ENCODE data around the gene VPS26B.

Gene VPS26B

DNA sequence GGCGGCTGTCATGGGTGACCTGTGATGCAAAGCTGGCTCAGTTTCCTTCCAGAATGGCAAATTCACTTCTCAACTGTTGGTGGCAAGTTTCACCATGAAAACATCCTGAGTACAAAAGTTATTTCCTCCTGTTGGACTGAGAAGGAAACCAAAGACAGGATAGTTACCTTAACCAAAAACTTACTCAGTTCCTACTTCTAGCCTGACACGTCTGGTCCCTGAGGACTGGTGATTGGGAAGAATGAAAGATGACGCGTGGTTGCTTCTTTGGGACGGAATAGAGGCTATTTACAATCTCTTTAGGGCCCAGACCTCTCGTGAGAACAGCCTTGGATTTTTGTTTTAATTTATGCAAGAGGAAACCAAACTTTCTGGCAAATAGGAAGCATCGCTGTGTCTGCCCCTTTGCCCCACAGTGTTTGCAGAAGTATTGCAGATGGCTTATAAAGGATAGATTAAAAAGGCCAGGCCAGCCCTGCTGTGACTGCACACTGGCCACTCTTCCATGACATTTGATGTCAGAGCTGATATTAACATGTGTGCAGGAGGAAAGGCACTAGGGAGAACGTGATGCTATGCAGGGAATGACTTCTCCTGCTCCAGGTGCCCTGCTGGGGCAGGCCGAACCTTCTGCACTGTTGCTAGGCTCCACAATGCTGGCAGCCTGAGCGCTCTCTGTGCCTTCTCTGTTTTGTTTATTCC lies 7.6 kb downstream of the VPS26B start:
- H3K4me3 ChIP-seq (ENCODE audit: low read depth, low read length), result no peak overlapping the region
- DNase-seq (ENCODE audit: low read depth), result no peak
- TF ChIP-seq CTCF (IDR thresholded peaks at IDR 0.05; ENCODE audit: control insufficient read depth, extremely low read depth, insufficient read depth), result no peak

DNA sequence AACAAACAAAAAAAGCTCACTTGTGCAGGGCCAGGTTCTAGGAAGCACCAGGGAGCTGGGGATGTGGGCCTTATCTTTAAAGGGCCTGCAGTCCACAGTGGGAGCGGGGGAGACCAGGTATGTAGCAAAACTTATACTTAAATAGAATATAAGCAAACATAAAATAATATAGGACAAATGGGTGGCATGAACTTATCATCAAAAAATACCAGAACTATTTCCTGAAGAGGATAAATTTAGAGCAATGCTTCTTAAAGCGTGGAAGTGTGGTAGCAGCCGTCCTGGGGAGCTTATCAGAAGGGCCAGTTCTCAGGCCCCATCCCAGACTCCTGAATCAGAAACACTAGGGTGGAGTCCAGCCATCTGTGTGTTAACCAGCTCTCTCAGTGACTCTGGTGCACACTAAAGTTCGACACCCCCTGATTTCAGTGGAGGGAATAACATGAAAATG lies 9.3 kb downstream of the VPS26B start:
- TF ChIP-seq CTCF (IDR thresholded peaks at IDR 0.05; ENCODE audit: control insufficient read depth, extremely low read depth, insufficient read depth), result no peak
- DNase-seq (ENCODE audit: low read depth), result no peak
- H3K4me3 ChIP-seq (ENCODE audit: low read depth, low read length), result no peak overlapping the region

DNA sequence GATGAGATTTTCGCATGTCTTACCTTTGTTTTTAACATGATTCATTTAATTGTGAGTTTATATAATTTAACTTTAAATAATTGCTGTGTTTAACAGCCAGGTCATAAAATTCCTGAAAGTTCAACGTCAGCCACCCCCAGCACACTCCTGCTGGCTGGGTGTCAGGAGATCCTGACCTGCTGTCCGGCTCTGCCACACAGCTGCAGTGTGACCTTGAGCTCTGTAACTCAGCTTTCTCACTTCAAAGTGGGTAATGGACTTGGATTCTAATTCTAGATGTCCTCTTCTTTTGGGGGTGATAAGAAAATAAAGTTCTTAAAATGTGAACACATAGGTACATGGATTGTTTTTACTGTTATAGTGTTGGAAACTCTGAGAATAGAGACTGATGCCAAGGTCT lies 10.9 kb downstream of the VPS26B start:
- TF ChIP-seq CTCF (IDR thresholded peaks at IDR 0.05; ENCODE audit: control insufficient read depth, extremely low read depth, insufficient read depth), result no peak
- H3K4me3 ChIP-seq (ENCODE audit: low read depth, low read length), result no peak overlapping the region
- DNase-seq (ENCODE audit: low read depth), result no peak

DNA sequence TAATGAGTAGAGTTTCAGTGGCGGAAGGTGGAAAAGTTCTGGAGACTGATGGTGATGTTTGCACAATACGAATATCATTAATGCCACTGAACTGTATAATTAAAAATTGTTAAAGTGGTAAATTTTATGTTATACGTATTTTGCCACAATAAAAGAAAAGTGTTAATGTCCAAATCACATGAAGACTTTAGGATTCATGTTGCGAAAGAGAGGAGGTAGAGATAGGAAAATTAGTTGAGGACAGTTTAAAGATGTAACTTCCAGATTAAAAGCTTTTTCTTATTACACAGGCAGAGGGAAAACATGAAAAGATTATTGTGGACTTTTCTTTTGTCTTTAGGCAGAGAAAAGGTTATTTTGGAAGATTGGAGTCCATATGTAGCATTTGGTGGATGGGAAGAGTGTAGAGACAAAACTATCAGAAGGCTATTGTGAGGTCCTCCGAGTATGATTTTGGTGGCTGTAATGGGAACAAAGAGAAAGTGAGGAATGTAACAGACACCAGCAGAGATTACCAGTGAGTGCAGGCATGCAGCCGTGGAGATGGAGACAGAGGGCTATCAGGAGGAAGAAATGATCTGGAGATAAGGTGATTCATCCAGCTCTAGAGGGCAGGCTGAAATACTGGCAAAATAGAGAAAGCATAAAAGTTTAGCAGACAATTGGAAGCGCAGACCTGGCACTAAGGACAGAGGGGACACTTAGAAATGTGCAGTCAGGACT lies 12.5 kb downstream of the VPS26B start:
- H3K4me3 ChIP-seq (ENCODE audit: low read depth, low read length), result no peak overlapping the region
- no peak for TF ChIP-seq CTCF (IDR thresholded peaks at IDR 0.05; ENCODE audit: control insufficient read depth, extremely low read depth, insufficient read depth)
- no peak for DNase-seq (ENCODE audit: low read depth)

GRCh38 chr11:134237557-134237922 lies 13.1 kb downstream of the VPS26B start:
- no peak for TF ChIP-seq CTCF (IDR thresholded peaks at IDR 0.05; ENCODE audit: control insufficient read depth, extremely low read depth, insufficient read depth)
- no peak for DNase-seq (ENCODE audit: low read depth)
- H3K4me3 ChIP-seq (ENCODE audit: low read depth, low read length), result no peak overlapping the region

DNA sequence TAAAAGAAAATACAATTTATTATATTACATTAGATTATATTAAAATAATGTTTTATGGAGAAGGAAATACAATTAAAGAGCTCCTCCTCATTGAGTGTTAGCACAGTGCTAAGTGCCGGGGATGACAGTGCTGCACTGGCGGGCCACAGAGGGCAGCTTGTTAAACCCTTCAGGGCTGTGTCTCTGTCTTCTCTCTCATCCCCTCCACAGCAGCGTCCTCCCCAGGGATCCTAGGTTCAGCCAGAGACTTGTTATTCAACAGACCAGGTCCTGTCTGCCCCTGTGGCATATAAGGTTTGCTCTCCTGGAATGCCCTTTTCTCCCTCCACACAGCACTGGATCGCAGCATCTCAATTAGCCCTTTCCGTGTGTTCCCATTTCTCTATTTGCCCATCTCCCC lies 14.5 kb downstream of the VPS26B start:
- no peak overlapping the region for H3K4me3 ChIP-seq (ENCODE audit: low read depth, low read length)
- no peak for TF ChIP-seq CTCF (IDR thresholded peaks at IDR 0.05; ENCODE audit: control insufficient read depth, extremely low read depth, insufficient read depth)
- DNase-seq (ENCODE audit: low read depth), result no peak

Data from LNCaP clone FGC (cell line).